HG03354 (cell line): ENCODE data around the gene LRIG1.
A peak's percentile ranks its signal among the peaks of the same experiment; 100 is the strongest.

Source experiments
- ATAC-seq: cut with Tn5 transposase; IDR thresholded peaks from one replicate; pipeline ENCODE4 v1.9.1; 2021; ENCODE audit warnings: mild to moderate bottlenecking; ENCODE audit not compliant: unreplicated experiment, poor library complexity, severe bottlenecking

Gene LRIG1

GRCh38 chr3:66492071-66492470, 8.8 kb downstream of the LRIG1 start:
- ATAC-seq, result no peak

GRCh38 chr3:66490984-66491383, 9.8 kb downstream of the LRIG1 start:
- no peak for ATAC-seq

- no peak for ATAC-seq
Measured at GRCh38 chr3:66490214-66490613, 10.6 kb downstream of the LRIG1 start.

GRCh38 chr3:66489581-66489980, 11.2 kb downstream of the LRIG1 start:
- ATAC-seq, result no peak

GRCh38 chr3:66489115-66489514, 11.7 kb downstream of the LRIG1 start:
- ATAC-seq, result no peak

GRCh38 chr3:66488492-66488891, 12.3 kb downstream of the LRIG1 start:
- no peak for ATAC-seq

GRCh38 chr3:66487465-66487864, 13.4 kb downstream of the LRIG1 start:
- ATAC-seq, result no peak

GRCh38 chr3:66486646-66487045, 14.2 kb downstream of the LRIG1 start:
- no peak for ATAC-seq

GRCh38 chr3:66486202-66486601, 14.6 kb downstream of the LRIG1 start:
- no peak for ATAC-seq

- ATAC-seq, result no peak
Measured at GRCh38 chr3:66485291-66485968, 15.4 kb downstream of the LRIG1 start.

- ATAC-seq, result no peak
Measured at GRCh38 chr3:66484106-66484844, 16.5 kb downstream of the LRIG1 start.

GRCh38 chr3:66483409-66483906, 17.4 kb downstream of the LRIG1 start:
- ATAC-seq, result peak; percentile 53

- no peak for ATAC-seq
Measured at GRCh38 chr3:66483006-66483405, 17.8 kb downstream of the LRIG1 start.

- ATAC-seq, result no peak
Measured at GRCh38 chr3:66482018-66482404, 18.8 kb downstream of the LRIG1 start.

- peak; percentile 45 for ATAC-seq
Measured at GRCh38 chr3:66481071-66482017, 19.5 kb downstream of the LRIG1 start.

GRCh38 chr3:66480666-66481065, 20.2 kb downstream of the LRIG1 start:
- peak; percentile 44 for ATAC-seq

- peak; percentile 35 for ATAC-seq
Measured at GRCh38 chr3:66479532-66479947, 21.3 kb downstream of the LRIG1 start.

- no peak for ATAC-seq
Measured at GRCh38 chr3:66478960-66479359, 21.9 kb downstream of the LRIG1 start.

- ATAC-seq, result no peak
Measured at GRCh38 chr3:66477856-66478255, 23.0 kb downstream of the LRIG1 start.

- ATAC-seq, result no peak
Measured at GRCh38 chr3:66476852-66477381, 23.9 kb downstream of the LRIG1 start.
